Fibroblast of mammary gland (primary cell): ENCODE results near the gene MED9.
A peak's percentile ranks its signal among the peaks of the same experiment; 100 is the strongest.
"Not testable (repeated sequence)": the region's sequence is repeated elsewhere in the genome, so short reads cannot be mapped to it uniquely, and the experiment has no call there.

ENCODE experiments used
- DNase-seq: peaks from one replicate; pipeline ENCODE4 v3.0.0-alpha.2; 2010; ENCODE audit warnings: low read depth
- H3K4me3 ChIP-seq: 2 replicates; pipeline ENCODE4 v1.5.1; 2011; ENCODE audit warnings: low read depth, mild to moderate bottlenecking, low read length, moderate library complexity; ENCODE audit not compliant: control insufficient read depth
- CTCF ChIP-seq: conservative IDR thresholded peaks from 2 replicates; pipeline ENCODE4 v1.5.1; 2011; ENCODE audit warnings: low read depth, low read length, inconsistent platforms; ENCODE audit not compliant: control insufficient read depth, insufficient read depth

The MED9 gene

GRCh38 chr17:17454276-17454675, 22.5 kb upstream of the MED9 start:
- H3K4me3 ChIP-seq: no peak overlapping the region
- TF ChIP-seq CTCF: no peak
- no peak for DNase-seq

- DNase-seq, H3K4me3 ChIP-seq: not testable (repeated sequence)
Measured at GRCh38 chr17:17454700-17455099, 22.1 kb upstream of the MED9 start.

GRCh38 chr17:17455173-17455572, 21.6 kb upstream of the MED9 start:
- TF ChIP-seq CTCF: no peak
- H3K4me3 ChIP-seq: no peak overlapping the region
- DNase-seq: no peak

- TF ChIP-seq CTCF: no peak
- no peak overlapping the region for H3K4me3 ChIP-seq
- DNase-seq: no peak
Measured at GRCh38 chr17:17456251-17456650, 20.5 kb upstream of the MED9 start.

GRCh38 chr17:17457680-17458079, 19.1 kb upstream of the MED9 start:
- H3K4me3 ChIP-seq: no peak overlapping the region
- TF ChIP-seq CTCF: no peak
- DNase-seq: no peak

- H3K4me3 ChIP-seq: no peak overlapping the region
- TF ChIP-seq CTCF: no peak
- DNase-seq: no peak
Measured at GRCh38 chr17:17460038-17460437, 16.8 kb upstream of the MED9 start.

- TF ChIP-seq CTCF: no peak
- H3K4me3 ChIP-seq: no peak overlapping the region
- DNase-seq: peak; percentile 19
Measured at GRCh38 chr17:17462048-17462824, 14.6 kb upstream of the MED9 start.
